ENCODE measurements around the gene NCAPG. TPM values are rescaled to one million over a fixed set of nuclear protein-coding genes. Genes with fewer than 3 reads are reported as not detected.

The NCAPG gene
- total and polyA plus RNA-seq, 2 of the 4 experiments (the other 2 are of a cell fraction) = 10.9 to 26.7 TPM

GRCh38 chr4:17762726-17763125 lies 48.1 kb upstream of the NCAPG start:
- Histone ChIP-seq H3K14ac (replicated peaks; ENCODE audit: low read depth, low read length) (no peak overlapping the region), H4K20me1 (ENCODE audit: insufficient read depth, low read length) (no peaks in the 10 kb centered on the region), H2AK9ac (replicated peaks; ENCODE audit: low read depth, low read length, poor library complexity) (no peak overlapping the region), H4K91ac (ENCODE audit: insufficient read depth, low read depth, low read length) (no peak overlapping the region), H3K9me3 (ENCODE audit: control insufficient read depth, insufficient read depth, low read length) (no peaks in the 10 kb centered on the region), H3K36me3 (ENCODE audit: control insufficient read depth, insufficient read depth, low read length) (no peaks in the 10 kb centered on the region), H2BK20ac (ENCODE audit: low read depth, low read length) (no peak overlapping the region), H3K79me1 (ENCODE audit: low read depth in 1 of 2, low read length in 2 of 2) (no peaks in the 10 kb centered on the region), H4K5ac (ENCODE audit: low read depth, low read length) (no peak overlapping the region), H3K56ac (ENCODE audit: extremely low read depth, insufficient read depth, low read length) (no peak overlapping the region), H2BK15ac (ENCODE audit: low read depth, low read length) (no peak overlapping the region), H2BK5ac (ENCODE audit: low read depth, low read length, poor library complexity, severe bottlenecking) (no peak overlapping the region), H3K27me3 (ENCODE audit: control insufficient read depth, insufficient read depth, low read length) (peaks cover 3% of the 10 kb centered on the region), H3K4me1 (ENCODE audit: control insufficient read depth, insufficient read depth, low read length) (no peaks in the 10 kb centered on the region), H3K9ac (ENCODE audit: low read depth, low read length) (no peak overlapping the region), H3K4me3 (ENCODE audit: insufficient read depth, low read depth, low read length) (no peak overlapping the region), H3K27ac (ENCODE audit: insufficient read depth, low read length) (no peak overlapping the region), H3K4me2 (ENCODE audit: low read depth, low read length) (no peak overlapping the region), H2AFZ (replicated peaks; ENCODE audit: low read length, poor library complexity) (peak overlapping the region; percentile 48), H2AK5ac (ENCODE audit: low read depth, low read length) (no peak overlapping the region), H3K4ac (ENCODE audit: low read depth, low read length) (no peak overlapping the region), H3K18ac (ENCODE audit: low read depth, low read length) (no peak overlapping the region), H3K9me1 (ENCODE audit: insufficient read depth, low read length) (no peaks in the 10 kb centered on the region), H2BK120ac (ENCODE audit: low read depth, low read length) (no peak overlapping the region), H3K23ac (ENCODE audit: low read depth, low read length) (no peak overlapping the region), H4K8ac (ENCODE audit: low read depth in 2 of 2, low read length in 2 of 2) (no peak overlapping the region)
- intact Hi-C loops (cut with micrococcal nuclease) = no loop called here
- ChIA-PET POLR2A (ENCODE audit: unreplicated experiment) (no interaction called here), CTCF (interaction anchor here (0.6 kb wide), 1 partner anchor 165 kb away, joined by 3 read pairs; no protein-coding TSS in a partner anchor)
- no TSS peak for BruUV-seq (replicated peaks)
- DNase-seq (peak; percentile 58), ATAC-seq (ENCODE audit: low read depth) (no peak)
- dilution Hi-C loops (cut with HindIII; ENCODE audit: low sequenced_read_pairs, unreplicated experiment) = no loop called here
- in situ Hi-C loops (cut with MboI; ENCODE audit: low sequenced_read_pairs) = no loop called here
- TF ChIP-seq BHLHE40 (IDR thresholded peaks at IDR 0.05; ENCODE audit: low read depth, low read length) = no peak
- peak; percentile 31; the same call in 1 of the 2 replicates for TF ChIP-seq SMC3 (IDR thresholded peaks at IDR 0.05; ENCODE audit: low read depth, low read length)
- no peak for TF ChIP-seq CHD1 (IDR thresholded peaks at IDR 0.05; ENCODE audit: low read depth, low read length)
- no peak for TF ChIP-seq MAZ (IDR thresholded peaks at IDR 0.05; ENCODE audit: borderline replicate concordance, low read depth, low read length)
- peak; percentile 36 for TF ChIP-seq RAD21 (IDR thresholded peaks at IDR 0.05; ENCODE audit: low read length)
- peak; percentile 41 for TF ChIP-seq CTCF (conservative IDR thresholded peaks at IDR 0.05; ENCODE audit: low read depth, low read length)
- TF ChIP-seq POLR2A (IDR thresholded peaks at IDR 0.05; ENCODE audit: low read depth, low read length) = no peak
- no peak for TF ChIP-seq MXI1 (IDR thresholded peaks at IDR 0.05; ENCODE audit: borderline replicate concordance, low read depth, low read length)
- no peak for TF ChIP-seq FOS (IDR thresholded peaks at IDR 0.05; ENCODE audit: low read depth, low read length)
- TF ChIP-seq CEBPB (IDR thresholded peaks at IDR 0.05; ENCODE audit: low read depth, low read length) = no peak
- no peak for TF ChIP-seq NFE2L2 (IDR thresholded peaks at IDR 0.05; ENCODE audit: low read depth, low read length)
- WGBS, 2 experiments (ENCODE audit: extremely low coverage in 2 of 2, insufficient read length in 1 of 2) = 80% methylated on average over 1 of the region's 1 CpG; no CpG with 5 or more reads in 1 of the 2 experiments
